Heart left ventricle (tissue), 16 donors: ENCODE measurements around the gene PSMG3. TPM values are rescaled to one million over a fixed set of nuclear protein-coding genes. Genes with fewer than 3 reads are reported as not detected.

Experiments
- ATAC-seq, 4 donors: fragments of 200-7000 bp; cut with Tn5 transposase; one replicate each; pipeline ENCODE4 v1.9.1; 2020 to 2022; ENCODE audit warnings: moderate library complexity in 4 of 4, mild to moderate bottlenecking in 3 of 4, moderate number of reproducible peaks in 1 of 4
- DNase-seq, 5 donors: peaks; one replicate each; pipeline ENCODE4 v3.0.0-alpha.2; 2020
- H3K27ac ChIP-seq, 12 donors: fragments of 200-600 bp; sonication (generic) in 4 of 12; one replicate each; pipeline versions ENCODE4 v1.5.0 to v1.8.0; 2016 to 2022; ENCODE audit warnings: mild to moderate bottlenecking in 2 of 12
- H3K27me3 ChIP-seq, 9 donors: fragments of 200-600 bp; sonication (generic) in 2 of 9; one replicate each; pipeline versions ENCODE4 v1.5.1 to v1.8.0; 2016 to 2022; ENCODE audit warnings: mild to moderate bottlenecking in 3 of 9
- H3K36me3 ChIP-seq, 9 donors: fragments of 200-600 bp; sonication (generic) in 2 of 9; one replicate each; pipeline versions ENCODE4 v1.5.0 to v1.8.0; 2018 to 2022; ENCODE audit warnings: mild to moderate bottlenecking in 2 of 9
- H3K4me1 ChIP-seq, 12 donors: fragments of 200-600 bp; sonication (generic) in 4 of 12; one replicate each; pipeline versions ENCODE4 v1.5.0 to v1.8.0; 2016 to 2022; ENCODE audit warnings: mild to moderate bottlenecking in 3 of 12
- H3K4me3 ChIP-seq, 12 donors: fragments of 200-600 bp; sonication (generic) in 4 of 12; one replicate each; pipeline versions ENCODE4 v1.5.0 to v1.8.0; 2017 to 2022; ENCODE audit warnings: mild to moderate bottlenecking in 9 of 12, moderate library complexity in 4 of 12
- H3K9me3 ChIP-seq, 12 donors: fragments of 200-600 bp; sonication (generic) in 4 of 12; one replicate each; pipeline versions ENCODE4 v1.5.0 to v1.8.0; 2016 to 2022; ENCODE audit warnings: mild to moderate bottlenecking in 1 of 12
- CTCF ChIP-seq, 12 donors: fragments of 200-600 bp; sonication (generic) in 4 of 12; IDR thresholded peaks; one replicate each; pipeline versions ENCODE4 v1.5.0 to v1.8.0; 2018 to 2022; ENCODE audit warnings: antibody characterized with exemption in 12 of 12, mild to moderate bottlenecking in 5 of 12
- POLR2A ChIP-seq, 2 donors: fragments of 450-650 bp; IDR thresholded peaks; one replicate each; pipeline ENCODE4 v1.6.1; 2017; ENCODE audit warnings: antibody characterized with exemption in 2 of 2, mild to moderate bottlenecking in 2 of 2, moderate library complexity in 2 of 2
- WGBS, 4 donors: extraction: QIAGEN DNeasy Blood & Tissue Kit in 2 of 4; methylation state at CpG; one replicate each; pipeline versions ENCODE4 v1.1.5 to v1.1.7; 2013 to 2018; 5-methylcytosine and 5-hydroxymethylcytosine counted together
- intact Hi-C, 10 donors: fragments of 100-400 bp; cut with DNase I; formaldehyde crosslinking; loops; one replicate each; pipeline versions ENCODE4 v1.11.1 to v1.14.2; 2022
- polyA plus RNA-seq, 2 donors: library from polyadenylated mRNA; stranded (reverse); fragments of 200-250 nt; gene quantifications; one replicate each; pipeline ENCODE4 v1.2.3, GENCODE V29; 2013
- total RNA-seq, 9 donors: library from RNA; depleted of rRNA in 2 of 9; stranded (reverse); fragments of >200 nt in 2 of 9; fragmentation: NEBNext Ultra II Directional in 3 of 9; extraction: Animal tissue kit (Norgen Biotek cat#: 25700) in 3 of 9; gene quantifications; one replicate each; pipeline versions ENCODE4 v1.1.0 to v1.2.4, GENCODE V29; 2016 to 2023
- donor health status: ischemic (EF 13 %, LVEDD 7.1; RV severe dilation, severe dysfunction).
- donor health status: healthy with polysubstance abuse.
- donor health status: DM: no; HTN: yes; CAD: no.
- donor health status: DM: no; HTN: no; CAD: no.
- donor health status: ischemic (EF 25% LVEDD 6.9; RV normal size, moderate dysfunction).
- donor health status: ischemic (EF 25% LVEDD 5.7; RV mildly dilated, moderate dysfunction).
- donor health status: healthy.
- donor health status: DM: yes; HTN: yes; CAD: no.
- donor health status: ischemic (EF 35%, LVEDD 5.7; RV mildly dilated, moderate dysfunction).
- donor health status: nonischemic (EF 11% LVEDD 7.7; RV severe dilation, severe dysfunction).
- donor health status: DM: yes; HTN: yes; CAD: no.
- donor health status: PGD.
- donor health status: ischemic (EF 29% LVEDD 5.4; RV normal size, mild dysfunction).
- donor health status: nonischemic (EF 23%, LVEDD 6.1; RV moderate dilation, normal function).

PSMG3 gene
- total and polyA plus RNA-seq, 11 donors = 7.3 to 36.5 (median 13.8) TPM

- peaks cover 0 to 11% (median 3%) of the 10 kb centered on the region in 12 donors for H3K9me3 ChIP-seq
- DNase-seq = no peak
- TF ChIP-seq CTCF (IDR thresholded peaks at IDR 0.05) (peak in 5 of 12 donors; percentile 7 to 26 (median 18)), POLR2A (IDR thresholded peaks at IDR 0.05) (no peak)
- intact Hi-C loops = no loop called here
- H3K27me3 ChIP-seq = peaks cover 0 to 77% (median 39%) of the 10 kb centered on the region in 9 donors
- no peak for ATAC-seq
- 56 to 63% (median 59%) methylated on average over 13 to 19 of the region's 19 CpGs for WGBS, 4 donors
- peaks cover 0 to 9% (median 0%) of the 10 kb centered on the region in 12 donors for H3K4me1 ChIP-seq
- H3K4me3 ChIP-seq = no peak overlapping the region
- no peaks in the 10 kb centered on the region for H3K36me3 ChIP-seq
- no peak overlapping the region for H3K27ac ChIP-seq
Observed at GRCh38 chr7:1593091-1593866, 23.4 kb upstream of the PSMG3 start.

GRCh38 chr7:1592299-1592871, 22.6 kb upstream of the PSMG3 start:
- ATAC-seq = no peak
- no peak overlapping the region for H3K27ac ChIP-seq
- peaks cover 0 to 9% (median 0%) of the 10 kb centered on the region in 12 donors for H3K4me1 ChIP-seq
- H3K27me3 ChIP-seq = peaks cover 0 to 78% (median 39%) of the 10 kb centered on the region in 9 donors
- no peak overlapping the region for H3K4me3 ChIP-seq
- H3K9me3 ChIP-seq = peaks cover 0 to 11% (median 3%) of the 10 kb centered on the region in 12 donors
- 50 to 63% (median 56%) methylated on average over 15 to 20 of the region's 20 CpGs for WGBS, 4 donors
- H3K36me3 ChIP-seq = no peaks in the 10 kb centered on the region
- intact Hi-C loops = no loop called here
- DNase-seq = no peak
- TF ChIP-seq CTCF (IDR thresholded peaks at IDR 0.05) (no peak), POLR2A (IDR thresholded peaks at IDR 0.05) (no peak)

GRCh38 chr7:1591876-1592275, 22.0 kb upstream of the PSMG3 start:
- TF ChIP-seq CTCF (IDR thresholded peaks at IDR 0.05) (no peak), POLR2A (IDR thresholded peaks at IDR 0.05) (no peak)
- peak in 1 of 4 donors; percentile 14 for ATAC-seq
- no peak overlapping the region for H3K4me3 ChIP-seq
- 8 to 36% (median 26%) methylated on average over 9 to 15 of the region's 15 CpGs for WGBS, 4 donors
- intact Hi-C loops = no loop called here
- peaks cover 0 to 11% (median 3%) of the 10 kb centered on the region in 12 donors for H3K9me3 ChIP-seq
- H3K4me1 ChIP-seq = peaks cover 0 to 9% (median 0%) of the 10 kb centered on the region in 12 donors
- H3K27me3 ChIP-seq = peaks cover 0 to 76% (median 39%) of the 10 kb centered on the region in 9 donors
- DNase-seq = no peak
- H3K36me3 ChIP-seq = no peaks in the 10 kb centered on the region
- no peak overlapping the region for H3K27ac ChIP-seq

GRCh38 chr7:1591396-1591795, 21.6 kb upstream of the PSMG3 start:
- WGBS, 4 donors = 54 to 59% (median 59%) methylated on average over 6 of the region's 6 CpGs
- intact Hi-C loops = no loop called here
- peaks cover 0 to 11% (median 3%) of the 10 kb centered on the region in 12 donors for H3K9me3 ChIP-seq
- H3K27me3 ChIP-seq = peaks cover 0 to 76% (median 37%) of the 10 kb centered on the region in 9 donors
- peaks cover 0 to 9% (median 0%) of the 10 kb centered on the region in 12 donors for H3K4me1 ChIP-seq
- TF ChIP-seq CTCF (IDR thresholded peaks at IDR 0.05) (no peak), POLR2A (IDR thresholded peaks at IDR 0.05) (no peak)
- ATAC-seq (no peak), DNase-seq (no peak)
- H3K4me3 ChIP-seq = no peak overlapping the region
- H3K36me3 ChIP-seq = no peaks in the 10 kb centered on the region
- no peak overlapping the region for H3K27ac ChIP-seq
